ENCODE measurements around the gene PIK3R1. TPM values are rescaled to one million over a fixed set of nuclear protein-coding genes. Genes with fewer than 3 reads are reported as not detected.
A peak's percentile ranks its signal among the peaks of the same experiment; 100 is the strongest.

PIK3R1 gene
- total and polyA plus RNA-seq, 4 donors: 22.6 to 123 (median 47.3) TPM

DNA sequence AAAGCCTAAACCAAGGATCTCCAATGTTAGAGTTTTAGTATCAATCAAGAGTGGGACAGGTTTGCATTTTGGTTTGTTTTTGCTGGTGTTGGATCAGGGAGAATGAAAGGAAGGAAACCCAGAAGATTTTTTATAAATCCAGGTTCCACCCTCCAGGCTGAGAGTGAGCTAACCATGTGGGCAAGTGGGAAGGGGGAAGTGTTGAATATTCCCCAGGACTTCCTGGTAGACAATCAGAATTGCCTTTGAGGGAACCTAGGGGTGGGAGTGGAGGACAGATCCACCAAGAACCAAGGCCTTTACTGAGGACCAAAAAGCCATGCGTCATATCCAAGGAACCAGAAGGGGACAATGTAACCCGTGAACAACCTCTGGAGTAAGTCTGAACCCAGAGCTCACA, 33.5 kb upstream of the PIK3R1 start:
- Histone ChIP-seq H3K4me1 (ENCODE audit: control insufficient read depth in 4 of 4, insufficient read depth in 4 of 4, low read length in 3 of 4) (peaks cover 0 to 10% (median 6%) of the 10 kb centered on the region in 4 donors), H3K9ac (ENCODE audit: low read depth in 1 of 2, low read length in 2 of 2) (no peak overlapping the region), H3K36me3 (ENCODE audit: control insufficient read depth in 4 of 4, insufficient read depth in 3 of 4, low read depth in 1 of 4, low read length in 3 of 4) (no peaks in the 10 kb centered on the region), H3K4me3 (ENCODE audit: low read depth in 1 of 3, low read length in 3 of 3) (no peak overlapping the region), H3K9me3 (ENCODE audit: control insufficient read depth in 4 of 4, low read length in 3 of 4) (no peaks in the 10 kb centered on the region), H3K27me3 (ENCODE audit: control insufficient read depth in 4 of 4, insufficient read depth in 4 of 4, low read length in 3 of 4) (no peaks in the 10 kb centered on the region), H3K27ac (ENCODE audit: low read depth in 1 of 2, low read length in 2 of 2) (no peak overlapping the region)
- no peak for DNase-seq (ENCODE audit: low spot score)
- WGBS: 99% methylated on average over 2 of the region's 2 CpGs
- TF ChIP-seq ZBTB33 (IDR thresholded peaks at IDR 0.05): no peak
- TF ChIP-seq YY1 (IDR thresholded peaks at IDR 0.05): no peak
- TF ChIP-seq REST (IDR thresholded peaks at IDR 0.05): no peak
- no peak for TF ChIP-seq EGR1 (IDR thresholded peaks at IDR 0.05; ENCODE audit: low read depth in 2 of 2)
- TF ChIP-seq HNF4A (conservative IDR thresholded peaks at IDR 0.05): no peak
- no peak for TF ChIP-seq TAF1 (conservative IDR thresholded peaks at IDR 0.05)
- TF ChIP-seq HNF4G (IDR thresholded peaks at IDR 0.05): no peak
- no peak for TF ChIP-seq RXRA (IDR thresholded peaks at IDR 0.05)
- no peak for TF ChIP-seq GABPA (IDR thresholded peaks at IDR 0.05 in 1 of 2, conservative IDR thresholded peaks at IDR 0.05 in 1 of 2)
- no peak for TF ChIP-seq RAD21 (IDR thresholded peaks at IDR 0.05)
- TF ChIP-seq, protein P1, sequence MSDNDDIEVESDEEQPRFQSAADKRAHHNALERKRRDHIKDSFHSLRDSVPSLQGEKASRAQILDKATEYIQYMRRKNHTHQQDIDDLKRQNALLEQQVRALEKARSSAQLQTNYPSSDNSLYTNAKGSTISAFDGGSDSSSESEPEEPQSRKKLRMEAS (IDR thresholded peaks at IDR 0.05): no peak
- TF ChIP-seq, protein P2, sequence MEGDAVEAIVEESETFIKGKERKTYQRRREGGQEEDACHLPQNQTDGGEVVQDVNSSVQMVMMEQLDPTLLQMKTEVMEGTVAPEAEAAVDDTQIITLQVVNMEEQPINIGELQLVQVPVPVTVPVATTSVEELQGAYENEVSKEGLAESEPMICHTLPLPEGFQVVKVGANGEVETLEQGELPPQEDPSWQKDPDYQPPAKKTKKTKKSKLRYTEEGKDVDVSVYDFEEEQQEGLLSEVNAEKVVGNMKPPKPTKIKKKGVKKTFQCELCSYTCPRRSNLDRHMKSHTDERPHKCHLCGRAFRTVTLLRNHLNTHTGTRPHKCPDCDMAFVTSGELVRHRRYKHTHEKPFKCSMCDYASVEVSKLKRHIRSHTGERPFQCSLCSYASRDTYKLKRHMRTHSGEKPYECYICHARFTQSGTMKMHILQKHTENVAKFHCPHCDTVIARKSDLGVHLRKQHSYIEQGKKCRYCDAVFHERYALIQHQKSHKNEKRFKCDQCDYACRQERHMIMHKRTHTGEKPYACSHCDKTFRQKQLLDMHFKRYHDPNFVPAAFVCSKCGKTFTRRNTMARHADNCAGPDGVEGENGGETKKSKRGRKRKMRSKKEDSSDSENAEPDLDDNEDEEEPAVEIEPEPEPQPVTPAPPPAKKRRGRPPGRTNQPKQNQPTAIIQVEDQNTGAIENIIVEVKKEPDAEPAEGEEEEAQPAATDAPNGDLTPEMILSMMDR (IDR thresholded peaks at IDR 0.05; ENCODE audit: low read depth, low read length, missing input control): no peak
- TF ChIP-seq, protein P3, sequence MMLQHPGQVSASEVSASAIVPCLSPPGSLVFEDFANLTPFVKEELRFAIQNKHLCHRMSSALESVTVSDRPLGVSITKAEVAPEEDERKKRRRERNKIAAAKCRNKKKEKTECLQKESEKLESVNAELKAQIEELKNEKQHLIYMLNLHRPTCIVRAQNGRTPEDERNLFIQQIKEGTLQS (IDR thresholded peaks at IDR 0.05): no peak

DNA sequence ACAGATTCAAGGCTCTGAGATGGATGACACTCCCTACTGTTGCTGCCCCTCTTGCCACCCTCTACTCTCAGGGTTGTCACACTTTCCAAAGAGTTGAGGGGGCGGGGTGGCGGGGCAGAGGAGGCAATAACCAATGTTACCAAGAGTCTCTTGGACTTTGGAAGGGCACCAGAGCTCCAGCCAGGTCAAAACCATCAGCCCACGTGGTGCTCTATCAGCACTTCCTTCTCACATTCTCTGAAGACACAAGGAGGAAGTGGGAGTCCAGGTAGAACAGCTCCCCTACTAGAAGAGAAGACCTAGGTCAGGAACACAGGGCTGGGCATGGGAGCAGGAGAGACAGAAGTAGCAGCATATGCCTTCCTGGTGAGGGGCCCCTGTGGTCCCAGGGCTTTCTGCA, 33.0 kb upstream of the PIK3R1 start:
- no peak overlapping the region for H3K27ac ChIP-seq (ENCODE audit: low read depth in 1 of 2, low read length in 2 of 2)
- 54% methylated on average over 3 of the region's 3 CpGs for WGBS
- no peak for DNase-seq (ENCODE audit: low spot score)
- H3K36me3 ChIP-seq (ENCODE audit: control insufficient read depth in 4 of 4, insufficient read depth in 3 of 4, low read depth in 1 of 4, low read length in 3 of 4): no peaks in the 10 kb centered on the region
- no peaks in the 10 kb centered on the region for H3K9me3 ChIP-seq (ENCODE audit: control insufficient read depth in 4 of 4, low read length in 3 of 4)
- H3K9ac ChIP-seq (ENCODE audit: low read depth in 1 of 2, low read length in 2 of 2): no peak overlapping the region
- H3K4me1 ChIP-seq (ENCODE audit: control insufficient read depth in 4 of 4, insufficient read depth in 4 of 4, low read length in 3 of 4): peaks cover 0 to 12% (median 6%) of the 10 kb centered on the region in 4 donors
- TF ChIP-seq HNF4G (IDR thresholded peaks at IDR 0.05) (peak; percentile 23), RAD21 (IDR thresholded peaks at IDR 0.05) (no peak), RXRA (IDR thresholded peaks at IDR 0.05) (peak; percentile 10 to 14), SP1 (IDR thresholded peaks at IDR 0.05) (peak; percentile 16), HNF4A (conservative IDR thresholded peaks at IDR 0.05) (peak; percentile 65 to 71)
- no peak overlapping the region for H3K4me3 ChIP-seq (ENCODE audit: low read depth in 1 of 3, low read length in 3 of 3)
- H3K27me3 ChIP-seq (ENCODE audit: control insufficient read depth in 4 of 4, insufficient read depth in 4 of 4, low read length in 3 of 4): no peaks in the 10 kb centered on the region
